GM19372 (cell line): ENCODE measurements around the gene CXCR5.

Source experiments
- ATAC-seq: cut with Tn5 transposase; IDR thresholded peaks from one replicate; pipeline ENCODE4 v1.9.1; 2021; ENCODE audit warnings: mild to moderate bottlenecking, low read depth, moderate library complexity; ENCODE audit not compliant: unreplicated experiment

CXCR5 gene

GRCh38 chr11:118896921-118897591 is 13.4 kb downstream of the CXCR5 start:
- ATAC-seq, result no peak

GRCh38 chr11:118897721-118898310 is 14.1 kb downstream of the CXCR5 start:
- ATAC-seq, result no peak

GRCh38 chr11:118898400-118899295 is 15.0 kb downstream of the CXCR5 start:
- ATAC-seq, result no peak

GRCh38 chr11:118899296-118899688 is 15.6 kb downstream of the CXCR5 start:
- ATAC-seq, result no peak

- ATAC-seq, result no peak
These were observed 16.1 kb downstream of the CXCR5 start for GRCh38 chr11:118899706-118900360.

- no peak for ATAC-seq
These were observed 17.1 kb downstream of the CXCR5 start for GRCh38 chr11:118900535-118901384.

- ATAC-seq, result no peak
These were observed 18.0 kb downstream of the CXCR5 start for GRCh38 chr11:118901494-118902335.

- ATAC-seq, result no peak
These were observed 18.9 kb downstream of the CXCR5 start for GRCh38 chr11:118902336-118903203.

- ATAC-seq, result no peak
These were observed 19.7 kb downstream of the CXCR5 start for GRCh38 chr11:118903204-118904015.

- ATAC-seq, result peak; percentile 72
These were observed 23.7 kb downstream of the CXCR5 start for GRCh38 chr11:118907051-118908042.

GRCh38 chr11:118908264-118908663 is 24.6 kb downstream of the CXCR5 start:
- no peak for ATAC-seq

GRCh38 chr11:118908901-118909618 is 25.4 kb downstream of the CXCR5 start:
- no peak for ATAC-seq

GRCh38 chr11:118909619-118910308 is 26.1 kb downstream of the CXCR5 start:
- ATAC-seq, result no peak

GRCh38 chr11:118910309-118911112 is 26.8 kb downstream of the CXCR5 start:
- no peak for ATAC-seq
